Measurements from ENCODE around the gene KAT2B. TPM values are rescaled to one million over a fixed set of nuclear protein-coding genes. Genes with fewer than 3 reads are reported as not detected.

Gene KAT2B
- total and polyA plus RNA-seq, 2 of the 13 experiments (the other 11 are each of a cell fraction or from before 2014, with no cell fraction given): 0.97 to 1.7 TPM

- TF ChIP-seq ZNF672 (CRISPR knock-in tag; IDR thresholded peaks at IDR 0.05) (no peak), CERS6 (CRISPR knock-in tag; IDR thresholded peaks at IDR 0.05) (no peak), SNAI1 (CRISPR knock-in tag; IDR thresholded peaks at IDR 0.05; ENCODE audit: borderline replicate concordance) (no peak), ZNF225 (CRISPR knock-in tag; IDR thresholded peaks at IDR 0.05) (no peak), ZNF691 (CRISPR knock-in tag; IDR thresholded peaks at IDR 0.05; ENCODE audit: borderline replicate concordance, low read depth) (no peak), ZNF709 (CRISPR knock-in tag; IDR thresholded peaks at IDR 0.05) (no peak), KLF13 (CRISPR knock-in tag; IDR thresholded peaks at IDR 0.05) (no peak), HOXA7 (CRISPR knock-in tag; IDR thresholded peaks at IDR 0.05) (no peak), ZBTB49 (CRISPR knock-in tag; IDR thresholded peaks at IDR 0.05; ENCODE audit: borderline replicate concordance) (no peak), ZNF18 (CRISPR knock-in tag; IDR thresholded peaks at IDR 0.05; ENCODE audit: insufficient replicate concordance) (no peak), NFKB2 (CRISPR knock-in tag; IDR thresholded peaks at IDR 0.05; ENCODE audit: borderline replicate concordance) (0 out of 2 replicates have a peak, but pooled peaks have one; percentile 62), MED13 (CRISPR knock-in tag; IDR thresholded peaks at IDR 0.05) (no peak), KAT7 (CRISPR knock-in tag; IDR thresholded peaks at IDR 0.05; ENCODE audit: borderline replicate concordance) (no peak), ZGPAT (CRISPR knock-in tag; IDR thresholded peaks at IDR 0.05) (no peak), PLRG1 (conservative IDR thresholded peaks at IDR 0.05) (no peak), ZNF850 (CRISPR knock-in tag; conservative IDR thresholded peaks at IDR 0.05) (no peak), TFDP1 (CRISPR knock-in tag; IDR thresholded peaks at IDR 0.05; ENCODE audit: borderline replicate concordance) (no peak), ZNF234 (CRISPR knock-in tag; conservative IDR thresholded peaks at IDR 0.05) (no peak), FLYWCH1 (CRISPR knock-in tag; IDR thresholded peaks at IDR 0.05) (no peak), HDAC1 (CRISPR knock-in tag; IDR thresholded peaks at IDR 0.05) (peak; percentile 84), HOXA9 (CRISPR knock-in tag; IDR thresholded peaks at IDR 0.05; ENCODE audit: borderline replicate concordance) (no peak), HIVEP1 (CRISPR knock-in tag; IDR thresholded peaks at IDR 0.05) (peak; percentile 49; the same call in 1 of the 2 replicates), ZNF382 (CRISPR knock-in tag; IDR thresholded peaks at IDR 0.05; ENCODE audit: borderline replicate concordance) (no peak)
Measured at GRCh38 chr3:20041197-20041780, 1.0 kb downstream of the KAT2B start (continued).
